K562 (cell line): ENCODE results near the gene RINL. TPM values are rescaled to one million over a fixed set of nuclear protein-coding genes. Genes with fewer than 3 reads are reported as not detected.

ENCODE experiments used
- ATF6 ChIP-seq: sonication (generic); formaldehyde crosslinking; IDR thresholded peaks from 2 replicates; pipeline ENCODE4 v1.4.0; 2020; ENCODE audit warnings: mild to moderate bottlenecking, missing genetic modification reagents
- CBX2 ChIP-seq: fragments of 200-600 bp; sonication (generic); IDR thresholded peaks from one replicate; pipeline ENCODE4 v1.6.1; 2012; ENCODE audit warnings: mild to moderate bottlenecking, low read length, inconsistent platforms; ENCODE audit not compliant: insufficient read depth, poor library complexity, severe bottlenecking
- FOS ChIP-seq: IDR thresholded peaks from 3 replicates; pipeline ENCODE4 v1.6.1; 2011; ENCODE audit not compliant: insufficient read length; ENCODE audit errors: extremely low read depth
- GABPB1 ChIP-seq: sonication (generic); formaldehyde crosslinking; IDR thresholded peaks from 2 replicates; pipeline ENCODE4 v1.8.0; 2022; ENCODE audit warnings: mild to moderate bottlenecking, missing genetic modification reagents
- JUND ChIP-seq, 2 experiments: IDR thresholded peaks; 2 replicates in 1 of 2; 3 replicates in 1 of 2; pipeline ENCODE4 v1.6.1; 2011; ENCODE audit warnings: borderline replicate concordance in 2 of 2, low read depth in 2 of 2, low read length in 2 of 2, improper control_type of control experiment in 1 of 2, missing biosample characterization in 1 of 2, missing genetic modification characterization in 1 of 2, missing genetic modification reagents in 1 of 2
- KAT7 ChIP-seq: sonication (generic); formaldehyde crosslinking; IDR thresholded peaks from 2 replicates; pipeline ENCODE4 v1.8.0; 2022; ENCODE audit warnings: missing genetic modification reagents, mild to moderate bottlenecking, borderline replicate concordance
- KDM1A ChIP-seq, 2 experiments: fragments of 450-650 bp; IDR thresholded peaks; 2 replicates each; pipeline ENCODE4 v1.6.1; 2016; ENCODE audit warnings: mild to moderate bottlenecking in 2 of 2
- MGA ChIP-seq: fragments of 450-650 bp; IDR thresholded peaks from 2 replicates; pipeline ENCODE4 v1.6.1; 2016; ENCODE audit warnings: mild to moderate bottlenecking, moderate library complexity
- POLR2AphosphoS5 ChIP-seq: IDR thresholded peaks from 2 replicates; pipeline ENCODE4 v1.6.1; 2011; ENCODE audit warnings: mild to moderate bottlenecking, low read depth, low read length, moderate library complexity; ENCODE audit not compliant: control insufficient read depth, insufficient read depth
- SRSF1 ChIP-seq: fragments of 200-400 bp; formaldehyde crosslinking; IDR thresholded peaks from 2 replicates; pipeline ENCODE4 v1.6.1; 2017; ENCODE audit warnings: mild to moderate bottlenecking, low read depth, low read length, moderate library complexity
- polyA plus RNA-seq, 8 experiments: library from polyadenylated mRNA; depleted of rRNA in 4 of 8; stranded (reverse) in 5 of 8; unstranded in 3 of 8; fragments of >200 nt; fragmentation: Nextera tagmentation in 2 of 8; fragmentation: Illumina TruSeq in 1 of 8; extraction: Ambion mirVana in 2 of 8; extraction: Trizol in 1 of 8; gene quantifications; 2 replicates each; pipeline versions ENCODE4 v1.2.1 to v1.2.3, GENCODE V29; 2011 to 2014; ENCODE audit warnings: inconsistent platforms in 1 of 8, missing spikeins in 1 of 8
- total RNA-seq, 7 experiments: library from RNA; depleted of rRNA in 6 of 7; stranded (reverse); fragments of >200 nt in 6 of 7; fragmentation: Illumina TruSeq in 2 of 7; extraction: Trizol in 2 of 7; gene quantifications; 2 replicates each; pipeline versions ENCODE4 v1.2.1 to v1.2.3, GENCODE V29; 2011 to 2021; ENCODE audit warnings: low replicate concordance in 1 of 7

RINL gene
- total and polyA plus RNA-seq, 9 of the 15 experiments (the other 6 are each of a cell fraction or from before 2014, with no cell fraction given) = 0.82 to 10.9 (median 4.9) TPM

GRCh38 chr19:38851622-38852230 lies 26.3 kb downstream of the RINL start (continued):
- TF ChIP-seq SRSF1 (no peak), CBX2 (no peak), POLR2AphosphoS5 (peak; percentile 51), KDM1A (IDR thresholded peaks at IDR 0.05) (peak in 1 of 2 experiments; percentile 50; a peak in 1 of 4 replicates), ATF6 (CRISPR knock-in tag) (no peak), GABPB1 (CRISPR knock-in tag) (no peak), KAT7 (CRISPR knock-in tag) (no peak), MGA (peak; percentile 87), FOS (no peak), JUND (IDR thresholded peaks at IDR 0.05; ENCODE audit: borderline replicate concordance, low read depth, low read length) (peak; percentile 51), JUND (tag; IDR thresholded peaks at IDR 0.05; ENCODE audit: borderline replicate concordance, low read depth, low read length) (no peak; the same call in 2 of the 3 replicates)
